GM12874 (cell line): ENCODE measurements around the gene CACNA1C.

Experiments used
- TF ChIP-seq, protein P1 (sequence below): IDR thresholded peaks from 2 replicates; pipeline ENCODE4 v1.5.1; 2011; ENCODE audit warnings: low read depth, mild to moderate bottlenecking, control low read depth, low read length, moderate library complexity; ENCODE audit not compliant: insufficient read depth

The CACNA1C gene

DNA sequence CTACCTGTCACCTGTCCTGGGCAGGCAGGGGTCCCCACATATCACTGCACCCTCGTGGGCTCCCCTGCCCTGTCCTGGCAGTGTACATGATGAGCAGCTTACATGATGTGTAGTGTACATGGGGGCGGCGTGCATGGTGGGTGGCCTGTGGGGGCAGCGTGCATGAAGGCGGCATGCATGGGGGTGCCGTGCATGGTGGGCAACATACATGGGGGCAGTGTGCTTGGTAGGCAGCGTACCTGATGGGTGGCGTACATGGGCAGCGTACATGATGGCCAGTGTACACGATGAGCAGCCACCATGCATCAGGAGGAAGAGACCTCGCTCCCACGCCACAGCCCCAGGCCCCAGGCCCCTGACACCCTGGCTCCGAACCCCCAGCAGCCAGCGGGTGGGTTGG, 266.3 kb downstream of the CACNA1C start:
- TF ChIP-seq, protein P1, sequence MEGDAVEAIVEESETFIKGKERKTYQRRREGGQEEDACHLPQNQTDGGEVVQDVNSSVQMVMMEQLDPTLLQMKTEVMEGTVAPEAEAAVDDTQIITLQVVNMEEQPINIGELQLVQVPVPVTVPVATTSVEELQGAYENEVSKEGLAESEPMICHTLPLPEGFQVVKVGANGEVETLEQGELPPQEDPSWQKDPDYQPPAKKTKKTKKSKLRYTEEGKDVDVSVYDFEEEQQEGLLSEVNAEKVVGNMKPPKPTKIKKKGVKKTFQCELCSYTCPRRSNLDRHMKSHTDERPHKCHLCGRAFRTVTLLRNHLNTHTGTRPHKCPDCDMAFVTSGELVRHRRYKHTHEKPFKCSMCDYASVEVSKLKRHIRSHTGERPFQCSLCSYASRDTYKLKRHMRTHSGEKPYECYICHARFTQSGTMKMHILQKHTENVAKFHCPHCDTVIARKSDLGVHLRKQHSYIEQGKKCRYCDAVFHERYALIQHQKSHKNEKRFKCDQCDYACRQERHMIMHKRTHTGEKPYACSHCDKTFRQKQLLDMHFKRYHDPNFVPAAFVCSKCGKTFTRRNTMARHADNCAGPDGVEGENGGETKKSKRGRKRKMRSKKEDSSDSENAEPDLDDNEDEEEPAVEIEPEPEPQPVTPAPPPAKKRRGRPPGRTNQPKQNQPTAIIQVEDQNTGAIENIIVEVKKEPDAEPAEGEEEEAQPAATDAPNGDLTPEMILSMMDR, result no peak

DNA sequence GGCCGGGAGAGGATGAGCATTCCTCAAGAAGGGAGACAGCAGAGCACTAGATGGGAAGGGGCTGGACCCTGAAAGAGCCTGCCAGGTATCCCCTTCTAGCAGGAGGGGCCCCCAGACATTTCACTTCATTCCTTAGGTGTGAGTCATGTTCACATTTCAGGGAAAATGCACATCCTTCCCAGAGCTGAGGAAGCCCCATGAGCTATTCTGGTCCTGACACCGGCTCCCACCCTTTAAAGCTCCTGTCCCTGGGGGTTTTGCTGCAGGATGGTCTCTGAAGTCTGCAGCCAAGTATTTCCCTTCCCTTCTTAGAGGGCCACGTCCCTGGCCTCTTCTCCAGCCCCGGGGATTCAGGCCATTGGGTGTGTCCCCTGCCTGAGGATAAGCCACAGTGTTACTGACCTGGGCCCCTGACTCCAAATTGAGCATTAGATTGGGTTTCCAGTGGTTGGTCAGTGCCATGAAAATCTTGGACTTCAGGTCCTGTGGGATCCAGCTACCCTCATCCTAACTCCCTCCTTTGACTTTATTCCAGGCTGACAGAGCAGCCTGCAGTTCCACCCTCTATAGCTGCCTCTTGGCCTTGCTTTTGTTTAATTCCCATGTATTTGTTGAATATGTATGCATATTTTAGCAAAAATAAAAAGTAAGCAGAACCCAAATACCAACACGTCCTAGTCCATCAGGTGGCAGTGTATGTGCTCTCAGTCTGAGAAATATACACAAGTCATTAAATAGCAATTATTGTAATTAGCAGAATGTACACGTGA, 267.1 kb downstream of the CACNA1C start:
- TF ChIP-seq, protein P1, result no peak

DNA sequence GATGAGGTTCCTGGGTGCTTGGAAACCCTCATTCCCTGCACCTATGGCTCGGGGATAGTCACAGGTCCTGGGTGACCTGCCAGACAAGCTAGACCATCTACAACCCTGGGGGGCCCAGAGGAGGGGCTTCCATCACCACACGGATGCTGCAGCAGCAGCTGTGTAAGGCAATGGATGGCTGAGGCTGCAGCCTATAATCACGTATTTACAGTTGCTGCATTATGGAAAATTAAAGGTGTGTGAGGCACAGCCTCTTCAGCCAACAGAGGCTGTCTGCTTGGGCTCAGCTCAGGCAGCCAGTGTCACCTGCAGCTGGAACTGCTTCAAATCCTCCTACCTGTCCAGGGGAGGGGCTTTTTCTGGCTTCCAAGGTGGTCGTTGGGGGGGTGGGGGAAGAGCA, 268.1 kb downstream of the CACNA1C start:
- TF ChIP-seq, protein P1, result no peak

DNA sequence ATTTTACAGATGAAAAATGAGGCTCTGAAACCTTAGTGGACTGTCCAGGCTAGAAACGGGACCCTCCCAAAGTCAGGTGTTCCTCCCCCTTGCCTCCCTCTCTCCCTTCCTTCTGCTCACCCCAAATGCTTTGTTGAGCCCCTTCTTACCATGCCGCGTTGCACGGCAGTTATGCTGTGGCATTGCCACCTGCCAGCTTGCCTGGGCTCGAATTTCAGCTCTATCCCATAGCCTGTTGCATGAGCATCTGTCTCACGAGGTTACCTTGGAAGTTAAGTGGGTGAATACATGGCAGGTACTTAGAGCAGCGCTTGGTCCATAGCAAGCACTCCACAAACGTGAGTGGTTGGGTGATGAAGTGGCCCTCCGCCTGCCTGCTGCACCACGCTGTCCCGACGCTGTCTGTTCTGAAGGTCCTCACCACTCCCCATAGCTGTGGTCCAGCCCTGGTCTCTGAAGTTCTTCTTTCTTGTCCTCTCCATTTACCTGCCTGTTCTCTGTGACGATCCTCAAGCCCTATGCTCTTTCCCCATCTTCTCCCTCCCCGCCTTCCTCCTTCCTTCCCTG, 269.9 kb downstream of the CACNA1C start:
- TF ChIP-seq, protein P1, result no peak

DNA sequence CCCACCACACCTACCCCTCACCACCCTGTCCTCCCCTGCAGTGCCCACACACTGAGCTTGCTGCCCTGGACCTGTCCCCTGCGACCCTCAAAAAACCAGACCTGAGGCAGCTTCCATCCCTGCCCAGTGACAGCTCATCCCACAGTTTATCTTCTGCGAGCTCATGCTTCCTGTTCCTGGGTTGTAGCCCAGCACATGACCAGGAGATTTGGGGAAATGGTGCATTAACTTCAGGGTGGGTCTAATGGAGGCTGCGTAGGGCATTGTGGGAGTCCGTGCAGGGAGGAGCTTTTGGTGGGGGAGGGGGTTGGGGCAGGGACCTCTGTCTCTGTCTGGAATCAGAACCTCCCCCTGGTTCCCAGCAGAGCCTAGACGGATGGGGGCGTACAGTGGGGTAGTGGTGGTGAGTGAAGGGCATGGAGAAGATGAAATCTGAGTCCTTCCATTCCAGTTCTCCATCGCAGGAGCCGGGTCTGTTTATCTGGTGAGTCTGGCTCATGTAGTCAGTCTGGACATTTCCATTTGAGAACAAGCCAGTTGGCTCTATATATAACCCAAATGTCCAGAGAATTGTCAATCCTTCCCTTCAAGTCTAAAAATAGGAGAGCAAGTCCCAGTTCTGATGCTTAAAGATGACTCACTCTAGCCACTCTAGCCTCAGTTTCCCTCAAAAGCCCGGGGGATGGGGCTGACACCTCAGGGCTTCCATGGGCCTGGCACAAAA, 270.9 kb downstream of the CACNA1C start:
- TF ChIP-seq, protein P1, result no peak

DNA sequence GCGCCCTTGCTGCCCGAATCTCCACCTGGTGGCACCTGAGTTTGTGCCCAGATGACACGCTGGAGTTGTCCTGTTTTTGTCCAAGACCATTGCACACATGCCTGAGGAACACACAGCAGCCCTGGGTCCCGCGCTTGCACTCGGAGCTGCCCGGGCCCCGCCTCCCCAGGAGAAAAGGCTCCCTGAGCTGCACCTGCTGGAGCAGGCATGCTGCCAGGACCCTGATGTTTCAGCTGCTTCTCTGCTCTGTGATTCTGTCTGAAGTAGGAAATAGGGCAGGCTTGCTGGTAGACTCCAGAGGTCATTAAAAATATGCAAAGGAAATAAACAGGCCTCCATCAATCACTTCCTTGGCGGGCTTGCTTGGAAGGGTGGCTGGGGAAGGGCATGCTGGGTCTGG, 271.6 kb downstream of the CACNA1C start:
- TF ChIP-seq, protein P1, result no peak

DNA sequence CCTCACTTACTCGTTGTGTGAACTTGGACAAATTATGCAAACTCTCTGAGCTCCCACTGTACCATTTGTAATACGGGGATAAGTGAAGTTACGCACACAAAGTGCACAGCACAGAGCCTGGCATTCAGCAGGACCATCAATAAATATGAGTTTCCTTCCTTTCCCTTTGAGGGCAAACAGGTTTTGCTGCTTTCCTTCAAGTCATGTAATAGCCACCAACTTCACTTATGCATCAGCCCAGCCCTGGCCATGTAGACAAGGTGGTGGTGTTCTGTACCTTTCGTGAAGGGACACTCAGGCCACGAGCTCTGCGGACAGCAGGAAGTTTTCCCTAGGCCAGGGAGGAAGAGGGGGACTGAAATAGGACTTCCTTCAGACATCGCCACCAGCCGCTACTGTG, 272.7 kb downstream of the CACNA1C start:
- TF ChIP-seq, protein P1, result no peak
